ENCODE data around the gene DUSP22.

The DUSP22 gene

GRCh38 chr6:353642-354614 is 61.6 kb downstream of the DUSP22 start:
- DNase-seq = no peak

GRCh38 chr6:354631-355280 is 62.5 kb downstream of the DUSP22 start:
- DNase-seq = no peak

- no peak for DNase-seq
Observed at GRCh38 chr6:355373-356208, 63.3 kb downstream of the DUSP22 start.

GRCh38 chr6:356828-357251 is 64.6 kb downstream of the DUSP22 start:
- DNase-seq = no peak

GRCh38 chr6:357261-357790 is 65.0 kb downstream of the DUSP22 start:
- DNase-seq = no peak

GRCh38 chr6:357791-358341 is 65.6 kb downstream of the DUSP22 start:
- no peak for DNase-seq

- DNase-seq = no peak
Observed at GRCh38 chr6:358432-358831, 66.1 kb downstream of the DUSP22 start.

GRCh38 chr6:358847-359246 is 66.6 kb downstream of the DUSP22 start:
- DNase-seq = no peak

- no peak for DNase-seq
Observed at GRCh38 chr6:359261-360035, 67.2 kb downstream of the DUSP22 start.

GRCh38 chr6:360349-360748 is 68.1 kb downstream of the DUSP22 start:
- DNase-seq = no peak

- no peak for DNase-seq
Observed at GRCh38 chr6:360764-361373, 68.6 kb downstream of the DUSP22 start.

- DNase-seq = no peak
Observed at GRCh38 chr6:361411-362132, 69.3 kb downstream of the DUSP22 start.

- no peak for DNase-seq
Observed at GRCh38 chr6:362231-362923, 70.1 kb downstream of the DUSP22 start.

- DNase-seq = no peak
Observed at GRCh38 chr6:362924-363249, 70.6 kb downstream of the DUSP22 start.

- no peak for DNase-seq
Observed at GRCh38 chr6:363291-363690, 71.0 kb downstream of the DUSP22 start.

GRCh38 chr6:363909-364308 is 71.6 kb downstream of the DUSP22 start:
- DNase-seq = no peak

- DNase-seq = no peak
Observed at GRCh38 chr6:364609-365540, 72.6 kb downstream of the DUSP22 start.

GRCh38 chr6:365835-366234 is 73.5 kb downstream of the DUSP22 start:
- DNase-seq = no peak
